Neural cell (in vitro differentiated cells): ENCODE results near the gene SPATA3.

Experiments used
- POLR2AphosphoS5 ChIP-seq: IDR thresholded peaks from 2 replicates; pipeline ENCODE4 v1.6.1; 2012
- RAD21 ChIP-seq: fragments of 450-650 bp; conservative IDR thresholded peaks from 2 replicates; pipeline ENCODE4 v1.6.1; 2014; ENCODE audit warnings: antibody characterized with exemption, mild to moderate bottlenecking, moderate library complexity

DNA sequence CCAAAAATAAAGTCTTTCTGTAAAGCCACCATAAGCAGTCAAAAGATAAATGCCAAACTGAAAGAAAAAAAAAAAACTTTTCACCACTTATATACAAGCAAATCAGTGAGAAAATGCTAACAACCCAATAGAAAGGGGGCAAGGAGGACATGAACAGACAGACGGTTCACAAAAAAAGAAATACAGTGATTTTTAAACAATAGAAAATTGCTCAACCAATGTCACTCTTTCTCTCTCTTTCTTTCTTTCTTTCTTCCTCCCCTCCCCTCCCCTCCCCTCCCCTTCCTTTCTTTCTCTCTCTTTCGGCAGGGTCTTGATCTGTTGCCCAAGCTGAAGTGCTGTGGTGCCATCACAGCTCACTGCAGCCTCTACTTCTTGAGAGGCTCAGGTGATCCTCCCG lies 28.8 kb upstream of the SPATA3 start:
- TF ChIP-seq POLR2AphosphoS5 (no peak), RAD21 (no peak)
